Measurements from ENCODE around the gene MTHFSD. TPM values are rescaled to one million over a fixed set of nuclear protein-coding genes. Genes with fewer than 3 reads are reported as not detected.
A peak's percentile ranks its signal among the peaks of the same experiment; 100 is the strongest.

MTHFSD gene
- total and polyA plus RNA-seq, 3 donors from 2014 or later, result 42.2 to 55.6 (median 45.0) TPM

GRCh38 chr16:86578061-86578599 lies 23.1 kb upstream of the MTHFSD start, which contains the start of gene FOXL1:
Gene FOXL1 (plus strand): TSS chr16:86578549. CDS start chr16:86578724, 175 bp downstream.
- H3K4me1 ChIP-seq, result peaks cover 8% of the 10 kb centered on the region
- TF ChIP-seq CTCF (IDR thresholded peaks at IDR 0.05) (no peak), POLR2A (IDR thresholded peaks at IDR 0.05) (no peak)
- H3K4me3 ChIP-seq, result peak within 1 kb of the TSS; percentile 18 to 49
- 26 to 37% methylated on average over 13 of the region's 13 CpGs for WGBS, 2 donors
- H3K27me3 ChIP-seq, result no peaks in the 10 kb centered on the region
- H3K9me3 ChIP-seq, result no peaks in the 10 kb centered on the region
- H3K36me3 ChIP-seq (ENCODE audit: low read depth, missing control alignments), result no peaks in the 10 kb centered on the region
- peak within 1 kb of the TSS; percentile 73 to 77 for H3K27ac ChIP-seq
- intact Hi-C loops (cut with DNase I; ENCODE audit: low total_unique reads), result no loop called here
- no peak for DNase-seq

DNA sequence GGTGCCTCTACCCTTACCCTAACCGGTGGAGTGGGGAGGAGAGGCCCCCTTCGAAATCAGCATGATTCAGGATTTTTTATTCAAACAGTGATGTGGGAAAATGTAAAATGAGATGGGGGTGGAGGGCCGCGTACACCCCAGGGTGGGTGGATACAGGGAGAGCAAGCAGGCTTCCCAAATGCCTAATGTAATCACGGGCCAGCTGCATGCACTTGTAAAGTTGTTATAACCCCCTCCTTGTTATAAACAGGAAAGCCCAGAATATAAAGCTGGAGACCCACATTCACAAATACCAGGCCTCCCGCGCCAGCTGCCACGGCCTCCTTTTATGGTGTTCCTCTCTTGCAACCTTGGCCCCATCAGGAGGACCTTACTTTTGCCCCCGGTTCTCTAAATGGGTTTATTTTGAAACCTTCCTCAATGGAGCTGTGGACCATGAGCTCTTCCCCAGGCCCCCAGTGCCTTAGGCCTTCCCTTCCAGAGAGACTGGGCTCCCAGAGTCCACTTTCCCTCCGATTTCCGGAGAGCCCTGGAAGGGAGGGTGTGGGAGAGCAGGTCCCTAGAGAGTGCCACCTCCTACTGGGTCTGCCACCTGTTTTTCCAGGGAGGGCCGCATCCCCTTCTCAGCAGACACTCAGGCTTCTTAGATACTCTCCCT lies 22.4 kb upstream of the MTHFSD start:
- TF ChIP-seq POLR2A (IDR thresholded peaks at IDR 0.05), result no peak
- TF ChIP-seq CTCF (IDR thresholded peaks at IDR 0.05), result no peak
- Histone ChIP-seq H3K36me3 (ENCODE audit: low read depth, missing control alignments) (no peaks in the 10 kb centered on the region), H3K9me3 (no peaks in the 10 kb centered on the region), H3K27me3 (no peaks in the 10 kb centered on the region), H3K27ac (peak overlapping the region; percentile 73 to 77), H3K4me3 (no peak overlapping the region), H3K4me1 (peaks cover 8% of the 10 kb centered on the region)
- no peak for DNase-seq
- intact Hi-C loops (cut with DNase I; ENCODE audit: low total_unique reads), result no loop called here
- WGBS, 2 donors, result 45 to 49% methylated on average over 11 to 12 of the region's 12 CpGs

DNA sequence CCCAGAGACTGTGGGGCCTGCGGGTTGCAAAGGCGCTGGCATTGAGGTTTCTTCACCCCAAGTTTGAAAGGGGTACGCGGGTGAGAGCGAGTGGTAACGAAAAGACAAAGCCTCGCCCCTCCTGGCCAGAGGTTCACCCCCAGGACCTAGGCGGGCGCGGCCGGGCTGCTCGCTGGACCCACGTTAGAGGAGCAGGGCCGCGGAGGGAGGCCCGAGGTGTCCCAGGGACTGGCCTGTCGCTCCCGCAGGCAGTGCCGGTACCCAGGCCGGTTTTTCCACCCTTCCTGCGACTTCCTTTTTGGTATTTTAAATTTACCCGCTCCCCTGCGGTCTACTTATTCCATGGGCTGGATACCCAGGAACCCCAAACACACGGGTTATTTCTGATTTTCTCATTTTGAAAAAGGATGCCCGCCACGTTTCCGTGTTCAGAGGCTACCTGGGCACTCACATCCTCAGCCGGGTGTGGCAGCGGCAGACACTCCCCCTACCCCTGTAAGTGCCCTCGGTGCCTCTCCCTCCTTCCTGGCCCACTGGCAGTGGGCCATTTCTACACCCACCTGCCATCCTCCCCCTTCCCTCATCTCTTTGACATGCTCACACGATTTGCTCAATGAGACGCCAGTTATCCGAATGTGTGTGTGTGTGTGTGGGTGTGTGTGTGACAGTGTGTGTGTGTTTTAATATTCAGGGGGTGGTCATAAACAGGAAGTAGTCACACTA lies 21.7 kb upstream of the MTHFSD start:
- TF ChIP-seq POLR2A (IDR thresholded peaks at IDR 0.05) (no peak), CTCF (IDR thresholded peaks at IDR 0.05) (no peak)

GRCh38 chr16:86575754-86576557 lies 20.9 kb upstream of the MTHFSD start:
- Histone ChIP-seq H3K4me3 (peak overlapping the region; percentile 31 to 59), H3K27me3 (no peaks in the 10 kb centered on the region)
- 3 to 7% methylated on average over 39 to 54 of the region's 54 CpGs for WGBS, 2 donors

More for the DNA sequence above, 21.7 kb upstream of the MTHFSD start:
- Histone ChIP-seq H3K27ac (peak overlapping the region; percentile 63 to 73), H3K4me1 (peaks cover 11% of the 10 kb centered on the region), H3K9me3 (no peaks in the 10 kb centered on the region), H3K4me3 (peak overlapping the region; percentile 31 to 59), H3K27me3 (no peaks in the 10 kb centered on the region), H3K36me3 (ENCODE audit: low read depth, missing control alignments) (no peaks in the 10 kb centered on the region)
- no peak for DNase-seq
- intact Hi-C loops (cut with DNase I; ENCODE audit: low total_unique reads), result no loop called here
- 33 to 50% methylated on average over 33 of the region's 33 CpGs for WGBS, 2 donors

More at GRCh38 chr16:86575754-86576557, 20.9 kb upstream of the MTHFSD start:
- H3K27ac ChIP-seq, result peak overlapping the region; percentile 9 to 63
- intact Hi-C loops (cut with DNase I; ENCODE audit: low total_unique reads), result no loop called here
- H3K36me3 ChIP-seq (ENCODE audit: low read depth, missing control alignments), result no peaks in the 10 kb centered on the region
- H3K9me3 ChIP-seq, result no peaks in the 10 kb centered on the region
- DNase-seq, result peak; percentile 82
- H3K4me1 ChIP-seq, result peaks cover 11% of the 10 kb centered on the region
- TF ChIP-seq CTCF (IDR thresholded peaks at IDR 0.05), result peak in 1 of 3 experiments; percentile 35
- TF ChIP-seq POLR2A (IDR thresholded peaks at IDR 0.05), result no peak
